GM12874 (cell line): ENCODE measurements around the gene CDK14.

Experiments used
- CTCF ChIP-seq: IDR thresholded peaks from 2 replicates; pipeline ENCODE4 v1.5.1; 2011; ENCODE audit warnings: low read depth, mild to moderate bottlenecking, control low read depth, low read length, moderate library complexity; ENCODE audit not compliant: insufficient read depth

Gene CDK14

GRCh38 chr7:90889644-90890043, 293.5 kb downstream of the CDK14 start:
- no peak for TF ChIP-seq CTCF

- TF ChIP-seq CTCF: no peak
Measured at GRCh38 chr7:90891529-90891928, 295.4 kb downstream of the CDK14 start.

- no peak for TF ChIP-seq CTCF
Measured at GRCh38 chr7:90892213-90892612, 296.1 kb downstream of the CDK14 start.

- no peak for TF ChIP-seq CTCF
Measured at GRCh38 chr7:90894122-90894521, 298.0 kb downstream of the CDK14 start.

GRCh38 chr7:90896458-90896857, 300.3 kb downstream of the CDK14 start:
- no peak for TF ChIP-seq CTCF

GRCh38 chr7:90897961-90898469, 301.9 kb downstream of the CDK14 start:
- TF ChIP-seq CTCF: no peak

GRCh38 chr7:90900628-90901356, 304.7 kb downstream of the CDK14 start:
- TF ChIP-seq CTCF: no peak
